ENCODE results near the gene SYT6.

DNA sequence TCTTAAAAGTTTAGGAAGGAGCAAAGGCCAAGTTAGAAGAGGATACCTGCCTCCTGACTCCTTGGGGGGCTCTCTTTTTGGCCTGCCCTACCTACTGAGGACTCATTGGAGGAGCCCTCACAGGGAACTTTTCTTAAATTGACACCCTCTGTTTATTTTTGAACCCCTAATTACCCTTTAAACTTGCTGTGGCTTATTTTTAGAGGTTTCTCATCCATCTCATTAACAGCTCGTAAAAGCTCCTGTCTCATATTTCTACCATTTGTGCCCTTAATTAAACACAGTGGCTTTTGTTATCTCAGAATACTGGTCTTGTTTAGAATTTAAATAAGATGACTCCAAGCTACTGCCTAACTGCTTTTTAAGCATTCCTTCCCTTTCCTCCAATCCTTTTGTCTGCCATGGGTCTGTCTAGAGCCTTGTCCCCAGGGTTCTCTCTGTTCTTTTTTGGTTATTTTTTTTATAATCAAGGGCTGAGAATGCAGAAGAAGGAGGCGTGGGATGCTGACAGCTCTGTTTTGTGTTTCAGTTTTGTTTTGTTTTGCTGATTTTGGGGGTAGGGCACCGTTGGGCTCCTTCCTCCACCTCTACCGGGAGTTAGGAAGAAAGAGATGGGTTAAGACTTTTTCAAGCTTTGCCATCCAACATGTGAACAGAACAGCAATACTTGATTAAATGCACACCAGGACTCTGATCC is 78.0 kb downstream of the SYT6 start:
- TF ChIP-seq E4F1 (IDR thresholded peaks at IDR 0.05; ENCODE audit: borderline replicate concordance, partially characterized antibody) = no peak
- TF ChIP-seq, protein P1, sequence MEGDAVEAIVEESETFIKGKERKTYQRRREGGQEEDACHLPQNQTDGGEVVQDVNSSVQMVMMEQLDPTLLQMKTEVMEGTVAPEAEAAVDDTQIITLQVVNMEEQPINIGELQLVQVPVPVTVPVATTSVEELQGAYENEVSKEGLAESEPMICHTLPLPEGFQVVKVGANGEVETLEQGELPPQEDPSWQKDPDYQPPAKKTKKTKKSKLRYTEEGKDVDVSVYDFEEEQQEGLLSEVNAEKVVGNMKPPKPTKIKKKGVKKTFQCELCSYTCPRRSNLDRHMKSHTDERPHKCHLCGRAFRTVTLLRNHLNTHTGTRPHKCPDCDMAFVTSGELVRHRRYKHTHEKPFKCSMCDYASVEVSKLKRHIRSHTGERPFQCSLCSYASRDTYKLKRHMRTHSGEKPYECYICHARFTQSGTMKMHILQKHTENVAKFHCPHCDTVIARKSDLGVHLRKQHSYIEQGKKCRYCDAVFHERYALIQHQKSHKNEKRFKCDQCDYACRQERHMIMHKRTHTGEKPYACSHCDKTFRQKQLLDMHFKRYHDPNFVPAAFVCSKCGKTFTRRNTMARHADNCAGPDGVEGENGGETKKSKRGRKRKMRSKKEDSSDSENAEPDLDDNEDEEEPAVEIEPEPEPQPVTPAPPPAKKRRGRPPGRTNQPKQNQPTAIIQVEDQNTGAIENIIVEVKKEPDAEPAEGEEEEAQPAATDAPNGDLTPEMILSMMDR (IDR thresholded peaks at IDR 0.05 in 2 of 3, conservative IDR thresholded peaks at IDR 0.05 in 1 of 3; ENCODE audit: control insufficient read depth in 2 of 3, extremely low read depth in 1 of 3, insufficient read depth in 1 of 3, low read depth in 3 of 3, low read length in 3 of 3) = no peak
- no peak for TF ChIP-seq MAX (IDR thresholded peaks at IDR 0.05; ENCODE audit: low read depth, low read length)
- TF ChIP-seq, protein P2, sequence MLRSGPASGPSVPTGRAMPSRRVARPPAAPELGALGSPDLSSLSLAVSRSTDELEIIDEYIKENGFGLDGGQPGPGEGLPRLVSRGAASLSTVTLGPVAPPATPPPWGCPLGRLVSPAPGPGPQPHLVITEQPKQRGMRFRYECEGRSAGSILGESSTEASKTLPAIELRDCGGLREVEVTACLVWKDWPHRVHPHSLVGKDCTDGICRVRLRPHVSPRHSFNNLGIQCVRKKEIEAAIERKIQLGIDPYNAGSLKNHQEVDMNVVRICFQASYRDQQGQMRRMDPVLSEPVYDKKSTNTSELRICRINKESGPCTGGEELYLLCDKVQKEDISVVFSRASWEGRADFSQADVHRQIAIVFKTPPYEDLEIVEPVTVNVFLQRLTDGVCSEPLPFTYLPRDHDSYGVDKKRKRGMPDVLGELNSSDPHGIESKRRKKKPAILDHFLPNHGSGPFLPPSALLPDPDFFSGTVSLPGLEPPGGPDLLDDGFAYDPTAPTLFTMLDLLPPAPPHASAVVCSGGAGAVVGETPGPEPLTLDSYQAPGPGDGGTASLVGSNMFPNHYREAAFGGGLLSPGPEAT (IDR thresholded peaks at IDR 0.05; ENCODE audit: low read depth) = no peak
- TF ChIP-seq MEF2A (IDR thresholded peaks at IDR 0.05; ENCODE audit: insufficient read depth, low read depth, low read length) = no peak
- TF ChIP-seq EP300 (IDR thresholded peaks at IDR 0.05; ENCODE audit: borderline replicate concordance in 1 of 2, control insufficient read depth in 1 of 2, low read depth in 2 of 2, low read length in 2 of 2) = no peak
- TF ChIP-seq CEBPB (IDR thresholded peaks at IDR 0.05; ENCODE audit: borderline replicate concordance in 1 of 2, low read depth in 2 of 2, low read length in 2 of 2) = no peak
- TF ChIP-seq, protein P3, sequence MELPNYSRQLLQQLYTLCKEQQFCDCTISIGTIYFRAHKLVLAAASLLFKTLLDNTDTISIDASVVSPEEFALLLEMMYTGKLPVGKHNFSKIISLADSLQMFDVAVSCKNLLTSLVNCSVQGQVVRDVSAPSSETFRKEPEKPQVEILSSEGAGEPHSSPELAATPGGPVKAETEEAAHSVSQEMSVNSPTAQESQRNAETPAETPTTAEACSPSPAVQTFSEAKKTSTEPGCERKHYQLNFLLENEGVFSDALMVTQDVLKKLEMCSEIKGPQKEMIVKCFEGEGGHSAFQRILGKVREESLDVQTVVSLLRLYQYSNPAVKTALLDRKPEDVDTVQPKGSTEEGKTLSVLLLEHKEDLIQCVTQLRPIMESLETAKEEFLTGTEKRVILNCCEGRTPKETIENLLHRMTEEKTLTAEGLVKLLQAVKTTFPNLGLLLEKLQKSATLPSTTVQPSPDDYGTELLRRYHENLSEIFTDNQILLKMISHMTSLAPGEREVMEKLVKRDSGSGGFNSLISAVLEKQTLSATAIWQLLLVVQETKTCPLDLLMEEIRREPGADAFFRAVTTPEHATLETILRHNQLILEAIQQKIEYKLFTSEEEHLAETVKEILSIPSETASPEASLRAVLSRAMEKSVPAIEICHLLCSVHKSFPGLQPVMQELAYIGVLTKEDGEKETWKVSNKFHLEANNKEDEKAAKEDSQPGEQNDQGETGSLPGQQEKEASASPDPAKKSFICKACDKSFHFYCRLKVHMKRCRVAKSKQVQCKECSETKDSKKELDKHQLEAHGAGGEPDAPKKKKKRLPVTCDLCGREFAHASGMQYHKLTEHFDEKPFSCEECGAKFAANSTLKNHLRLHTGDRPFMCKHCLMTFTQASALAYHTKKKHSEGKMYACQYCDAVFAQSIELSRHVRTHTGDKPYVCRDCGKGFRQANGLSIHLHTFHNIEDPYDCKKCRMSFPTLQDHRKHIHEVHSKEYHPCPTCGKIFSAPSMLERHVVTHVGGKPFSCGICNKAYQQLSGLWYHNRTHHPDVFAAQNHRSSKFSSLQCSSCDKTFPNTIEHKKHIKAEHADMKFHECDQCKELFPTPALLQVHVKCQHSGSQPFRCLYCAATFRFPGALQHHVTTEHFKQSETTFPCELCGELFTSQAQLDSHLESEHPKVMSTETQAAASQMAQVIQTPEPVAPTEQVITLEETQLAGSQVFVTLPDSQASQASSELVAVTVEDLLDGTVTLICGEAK (IDR thresholded peaks at IDR 0.05; ENCODE audit: borderline replicate concordance) = no peak
- TF ChIP-seq MEF2B (IDR thresholded peaks at IDR 0.05; ENCODE audit: partially characterized antibody, poor library complexity, severe bottlenecking) = peak; percentile 24

Measured in GM12878 (cell line).